Measurements from ENCODE around the gene NCR3LG1.

The NCR3LG1 gene

GRCh38 chr11:17392872-17393271 lies 41.3 kb downstream of the NCR3LG1 start:
- no peak for DNase-seq (ENCODE audit: low read depth)
- no peak for TF ChIP-seq CTCF (conservative IDR thresholded peaks at IDR 0.05; ENCODE audit: low read depth, low read length)
- no peak overlapping the region for H3K4me3 ChIP-seq (ENCODE audit: low read depth, low read length)

- no peak for TF ChIP-seq CTCF (conservative IDR thresholded peaks at IDR 0.05; ENCODE audit: low read depth, low read length)
- no peak for DNase-seq (ENCODE audit: low read depth)
- no peak overlapping the region for H3K4me3 ChIP-seq (ENCODE audit: low read depth, low read length)
These were observed 41.9 kb downstream of the NCR3LG1 start for GRCh38 chr11:17393472-17393871.

- TF ChIP-seq CTCF (conservative IDR thresholded peaks at IDR 0.05; ENCODE audit: low read depth, low read length): no peak
- no peak for DNase-seq (ENCODE audit: low read depth)
These were observed 43.3 kb downstream of the NCR3LG1 start for GRCh38 chr11:17394743-17395390.

GRCh38 chr11:17395554-17395961 lies 44.0 kb downstream of the NCR3LG1 start:
- no peak for DNase-seq (ENCODE audit: low read depth)
- H3K4me3 ChIP-seq (ENCODE audit: low read depth, low read length): no peak overlapping the region
- TF ChIP-seq CTCF (conservative IDR thresholded peaks at IDR 0.05; ENCODE audit: low read depth, low read length): no peak

More at GRCh38 chr11:17394743-17395390, 43.3 kb downstream of the NCR3LG1 start:
- no peak overlapping the region for H3K4me3 ChIP-seq (ENCODE audit: low read depth, low read length)

GRCh38 chr11:17395978-17396377 lies 44.4 kb downstream of the NCR3LG1 start:
- TF ChIP-seq CTCF (conservative IDR thresholded peaks at IDR 0.05; ENCODE audit: low read depth, low read length): no peak
- DNase-seq (ENCODE audit: low read depth): no peak
- H3K4me3 ChIP-seq (ENCODE audit: low read depth, low read length): no peak overlapping the region

GRCh38 chr11:17396598-17397310 lies 45.2 kb downstream of the NCR3LG1 start:
- DNase-seq (ENCODE audit: low read depth): no peak
- H3K4me3 ChIP-seq (ENCODE audit: low read depth, low read length): no peak overlapping the region
- TF ChIP-seq CTCF (conservative IDR thresholded peaks at IDR 0.05; ENCODE audit: low read depth, low read length): no peak

Measured in choroid plexus epithelial cell (primary cell).